HG02840 (cell line): ENCODE data around the gene MIOS.
"Not testable (repeated sequence)": the region's sequence is repeated elsewhere in the genome, so short reads cannot be mapped to it uniquely, and the experiment has no call there.

Experiments used
- ATAC-seq: cut with Tn5 transposase; IDR thresholded peaks from one replicate; pipeline ENCODE4 v1.9.1; 2021; ENCODE audit warnings: mild to moderate bottlenecking, moderate library complexity, moderate number of reproducible peaks; ENCODE audit not compliant: unreplicated experiment, low FRiP score

Gene MIOS

DNA sequence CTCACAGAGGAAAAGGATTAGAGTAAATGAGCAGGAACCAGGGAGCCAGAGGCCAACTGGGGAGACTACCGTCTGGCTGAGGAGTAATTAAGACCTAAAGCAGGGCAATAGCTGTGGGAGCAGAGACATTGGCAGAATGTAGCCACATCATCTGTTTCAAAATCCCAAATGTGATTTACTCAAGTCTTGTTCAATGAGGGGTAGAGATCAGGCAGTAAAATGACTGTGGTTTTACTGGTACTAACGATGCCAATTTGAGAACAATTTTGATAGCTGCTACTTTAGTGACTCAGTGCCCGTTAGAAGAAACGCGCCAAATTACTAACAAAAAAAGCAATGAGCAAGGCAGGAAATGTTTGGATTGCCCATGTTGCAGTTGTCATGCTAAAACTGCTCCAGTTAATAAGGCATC, 12.7 kb upstream of the MIOS start:
- ATAC-seq, result no peak

DNA sequence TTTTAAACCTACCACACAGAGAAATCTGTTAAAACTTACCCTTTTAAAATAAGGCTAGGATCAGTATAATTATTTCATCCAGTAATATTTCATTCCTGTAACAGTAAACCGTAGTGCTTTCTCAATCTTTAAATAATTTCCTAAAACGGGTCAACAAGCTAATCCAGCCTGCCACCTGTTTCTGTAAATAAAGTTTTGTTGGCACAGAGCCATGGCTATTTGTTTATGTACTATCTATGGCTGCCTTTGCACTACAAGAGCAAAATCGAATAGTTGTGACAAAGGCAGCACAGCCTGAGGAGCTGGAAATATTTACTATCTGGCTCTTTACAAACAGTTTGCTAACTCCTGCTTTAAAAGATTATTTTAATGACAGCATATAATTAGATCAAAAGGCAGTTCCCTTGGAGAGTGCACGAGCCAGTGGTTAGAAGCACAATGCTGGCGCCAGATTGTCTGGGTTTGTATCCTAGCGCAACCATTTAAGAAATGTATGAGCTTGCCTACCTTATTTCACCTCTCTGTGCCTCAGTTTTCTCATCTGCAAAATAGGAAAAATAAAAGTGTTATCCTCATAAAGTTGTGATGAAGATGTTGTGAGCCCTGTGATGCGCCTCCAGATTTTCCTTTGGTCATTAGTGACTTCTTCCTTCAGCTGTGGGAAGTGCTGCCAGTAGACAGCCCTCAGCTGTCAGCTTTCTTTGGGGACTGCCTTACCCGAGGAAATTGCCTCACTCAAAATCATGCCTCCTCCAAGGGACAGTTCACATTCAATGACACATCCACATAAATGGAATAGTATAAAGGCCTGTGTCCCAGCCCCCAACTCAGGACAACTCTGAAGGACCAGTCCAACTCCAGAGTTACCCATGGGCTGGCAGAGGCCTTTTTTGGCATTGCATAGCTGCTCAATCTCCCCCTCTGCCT, 11.8 kb upstream of the MIOS start:
- ATAC-seq, result no peak

DNA sequence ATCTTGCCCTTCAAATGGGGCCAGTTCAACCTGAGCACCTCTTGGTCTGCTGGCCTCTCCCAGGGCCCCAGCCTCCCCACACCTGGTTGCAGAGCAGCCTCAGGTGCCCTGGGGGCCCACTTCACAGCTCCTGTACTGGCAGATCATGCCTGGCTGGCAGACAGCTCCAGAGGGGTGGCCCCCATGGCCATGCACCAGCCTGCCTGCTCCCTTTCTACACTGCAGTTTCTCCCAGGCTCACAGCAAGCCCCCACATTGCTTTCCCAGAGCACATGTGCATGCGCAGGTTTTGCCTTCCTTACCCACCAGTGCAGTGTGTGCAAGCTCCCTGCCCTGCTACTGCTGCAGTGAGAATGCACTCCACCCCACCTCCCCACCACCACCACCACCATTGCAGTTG, 9.8 kb upstream of the MIOS start:
- no peak for ATAC-seq

DNA sequence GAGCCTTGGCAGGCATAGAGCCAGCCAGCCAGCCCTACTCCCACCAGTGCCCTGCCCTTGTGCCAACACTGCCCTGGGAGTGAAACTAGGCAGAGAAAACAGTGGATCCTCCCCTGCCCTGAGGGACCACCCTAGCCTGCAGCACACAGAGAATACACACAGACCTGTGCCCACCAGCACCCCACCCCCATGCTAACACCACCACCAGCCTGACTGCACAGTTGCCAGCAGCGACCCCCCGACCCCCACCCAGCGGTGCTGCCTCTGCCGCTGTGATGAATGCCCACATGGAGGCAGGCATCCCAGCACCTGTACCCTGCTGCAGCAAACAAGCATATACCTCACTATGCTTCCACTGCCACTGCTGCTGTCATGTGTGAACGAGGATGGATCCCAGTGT, 9.4 kb upstream of the MIOS start:
- no peak for ATAC-seq

DNA sequence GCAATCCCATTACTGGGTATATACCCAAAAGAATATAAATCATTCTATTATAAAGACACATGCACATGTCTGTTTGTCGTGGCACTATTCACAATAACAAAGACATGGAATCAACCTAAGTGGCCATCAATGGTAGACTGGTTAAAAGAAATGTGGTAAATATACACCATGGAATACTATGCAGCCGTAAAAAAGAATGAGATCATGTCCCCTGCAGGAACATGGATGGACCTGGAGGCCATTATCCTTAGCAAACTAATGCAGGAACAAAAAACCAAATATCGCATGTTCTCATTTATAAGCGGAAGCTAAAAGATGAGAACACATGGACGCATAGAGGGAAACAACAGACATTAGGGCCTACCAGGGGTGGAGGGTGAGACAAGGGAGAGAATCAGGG, 5.1 kb upstream of the MIOS start:
- ATAC-seq, result not testable (repeated sequence)

DNA sequence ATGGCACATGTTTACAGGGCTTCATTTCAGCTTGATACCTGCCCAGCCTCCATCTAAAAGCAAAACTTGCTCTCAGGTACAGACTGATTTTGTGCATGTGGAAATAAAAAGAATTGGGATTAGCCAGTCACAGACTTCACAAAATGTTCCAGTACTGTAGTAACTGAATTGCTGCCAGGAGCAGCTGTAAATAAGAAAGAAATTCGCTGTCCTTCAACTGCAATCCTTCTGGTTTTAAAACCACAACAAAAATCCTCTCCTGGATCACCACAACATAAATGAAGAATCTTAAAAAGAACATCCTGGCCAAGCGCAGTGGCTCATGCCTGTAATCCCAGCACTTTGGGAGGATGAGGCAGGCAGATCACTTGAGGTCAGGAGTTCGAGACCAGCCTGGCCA, 3.9 kb upstream of the MIOS start:
- ATAC-seq, result no peak

DNA sequence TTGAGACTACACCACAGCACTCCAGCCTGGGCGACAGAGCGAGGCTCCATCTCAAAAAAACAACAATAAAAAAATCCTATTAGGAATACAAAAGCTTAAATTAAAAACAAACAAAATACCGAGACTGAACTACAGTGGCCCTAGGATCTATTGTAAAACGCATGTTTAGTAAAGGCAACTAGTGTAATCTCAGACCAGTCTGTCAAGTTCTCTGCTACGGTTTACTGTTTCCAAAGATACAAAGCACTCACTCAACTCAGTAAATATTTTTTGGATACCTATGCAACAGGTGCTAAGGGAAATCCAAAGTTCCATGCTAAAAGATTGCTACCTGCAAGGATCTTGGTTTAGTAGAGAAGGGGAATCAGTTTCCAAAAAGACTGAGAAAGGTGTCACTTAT, 3.4 kb upstream of the MIOS start:
- ATAC-seq, result no peak

DNA sequence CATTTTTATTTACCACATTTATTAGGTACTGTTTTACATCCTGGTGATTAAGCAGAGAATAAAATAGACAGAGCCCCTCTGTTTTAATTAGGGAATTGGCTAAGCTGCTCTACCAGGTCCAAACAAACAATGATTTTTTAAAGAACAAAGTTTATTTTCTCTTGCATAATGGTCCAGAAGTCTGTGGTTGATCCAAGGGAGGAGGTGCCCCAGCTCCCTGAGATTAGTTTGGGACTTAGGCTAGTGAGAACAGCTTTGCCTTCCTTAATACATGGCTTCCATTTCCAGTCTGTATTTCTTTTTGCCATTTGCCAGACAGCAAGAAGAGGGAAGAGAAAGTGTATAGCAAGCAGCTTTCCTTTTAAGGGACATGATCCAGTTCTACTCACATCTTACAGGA, 2.9 kb upstream of the MIOS start:
- ATAC-seq, result no peak

DNA sequence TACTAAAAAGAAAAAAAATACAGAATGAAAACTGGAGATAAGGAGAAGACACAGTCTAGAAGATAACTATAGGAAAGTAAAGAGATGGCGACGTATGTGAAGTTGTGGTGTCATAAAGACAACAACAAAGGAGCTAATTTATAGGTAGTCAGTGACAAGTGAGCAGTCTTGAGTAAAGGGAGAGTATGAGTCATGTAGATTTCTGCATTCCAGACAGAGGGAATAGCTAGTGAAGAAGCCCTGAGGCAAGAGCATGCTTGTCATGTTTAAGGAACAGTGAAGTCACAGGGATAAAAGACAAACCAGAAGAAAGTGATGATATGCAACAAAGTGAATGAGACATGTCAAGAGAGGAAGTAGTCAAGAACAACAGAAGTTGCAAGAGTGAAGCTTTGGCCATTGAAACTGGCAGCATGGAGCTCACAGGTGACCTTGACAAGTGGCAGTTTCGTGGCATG, 2.3 kb upstream of the MIOS start:
- ATAC-seq, result no peak

DNA sequence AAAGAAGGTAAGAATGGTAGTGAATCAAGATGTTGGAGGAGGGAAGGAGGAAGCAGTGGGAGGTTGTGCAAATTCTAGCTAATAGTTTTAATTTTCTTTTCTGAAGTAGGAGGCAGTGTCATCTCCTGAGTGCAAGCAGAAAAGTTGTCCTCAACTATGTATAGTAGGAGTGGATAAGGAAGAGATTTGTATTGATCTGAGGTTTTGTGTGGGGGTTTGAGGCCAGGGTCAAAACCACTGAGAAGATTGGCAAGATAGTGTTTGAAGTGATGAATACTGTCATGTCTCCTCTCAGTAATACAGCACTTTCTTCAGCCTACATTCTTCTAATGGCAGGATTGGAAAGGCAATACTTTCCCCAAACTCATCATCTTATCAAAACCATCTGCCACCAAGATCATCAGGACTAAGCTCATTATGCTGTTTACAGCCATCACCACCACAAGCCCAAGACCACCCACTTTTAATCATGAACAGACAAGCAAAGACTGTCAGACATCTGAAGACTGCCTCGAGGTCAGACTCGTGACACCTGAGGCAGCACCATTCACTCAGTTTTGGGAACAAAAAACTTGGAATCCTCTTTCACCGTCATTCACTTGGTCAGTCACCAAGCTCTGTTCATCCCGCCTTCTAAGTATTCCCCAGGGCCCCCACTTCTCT, 1.5 kb upstream of the MIOS start:
- no peak for ATAC-seq

DNA sequence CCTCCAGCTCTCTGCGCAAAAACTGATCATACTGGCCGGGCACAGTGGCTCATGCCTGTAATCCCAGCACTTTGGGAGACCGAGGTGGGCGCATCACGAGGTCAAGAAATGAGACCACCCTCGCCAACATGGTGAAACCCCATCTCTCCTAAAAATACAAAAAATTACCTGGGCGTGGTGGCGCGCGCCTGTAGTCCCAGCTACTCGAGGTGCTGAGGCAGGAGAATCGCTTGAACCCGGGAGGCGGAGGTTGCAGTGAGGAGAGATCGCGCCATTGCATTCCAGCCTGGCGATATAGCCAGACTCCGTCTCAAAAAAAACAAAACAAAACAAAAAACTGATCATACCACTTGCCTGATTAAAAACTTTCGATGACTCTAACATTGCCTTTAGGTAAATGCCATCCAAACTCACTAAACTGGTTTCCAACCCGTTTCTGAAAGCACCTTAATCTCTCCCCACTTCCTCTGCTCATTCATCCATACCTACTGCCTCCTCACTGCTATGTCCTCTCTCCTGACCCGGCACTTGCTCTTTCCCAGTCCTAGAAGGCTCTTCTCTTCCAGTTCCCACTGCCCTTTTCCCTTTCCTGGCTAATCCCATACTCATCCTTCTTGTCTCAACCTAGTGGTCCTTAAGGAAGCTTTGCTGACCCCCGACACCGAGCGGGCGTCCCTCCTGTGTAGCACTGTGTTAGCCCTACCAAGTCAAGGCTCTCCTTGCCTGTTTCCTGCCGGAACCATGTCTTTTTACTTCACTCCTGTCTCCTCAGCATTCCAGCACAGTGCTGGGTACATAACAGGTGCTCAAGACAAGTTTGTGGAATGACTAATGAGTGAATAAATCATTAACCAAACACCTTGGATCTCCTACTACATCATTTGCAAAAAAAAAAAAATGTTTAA, 686 bp upstream of the MIOS start:
- peak; percentile 41 for ATAC-seq

DNA sequence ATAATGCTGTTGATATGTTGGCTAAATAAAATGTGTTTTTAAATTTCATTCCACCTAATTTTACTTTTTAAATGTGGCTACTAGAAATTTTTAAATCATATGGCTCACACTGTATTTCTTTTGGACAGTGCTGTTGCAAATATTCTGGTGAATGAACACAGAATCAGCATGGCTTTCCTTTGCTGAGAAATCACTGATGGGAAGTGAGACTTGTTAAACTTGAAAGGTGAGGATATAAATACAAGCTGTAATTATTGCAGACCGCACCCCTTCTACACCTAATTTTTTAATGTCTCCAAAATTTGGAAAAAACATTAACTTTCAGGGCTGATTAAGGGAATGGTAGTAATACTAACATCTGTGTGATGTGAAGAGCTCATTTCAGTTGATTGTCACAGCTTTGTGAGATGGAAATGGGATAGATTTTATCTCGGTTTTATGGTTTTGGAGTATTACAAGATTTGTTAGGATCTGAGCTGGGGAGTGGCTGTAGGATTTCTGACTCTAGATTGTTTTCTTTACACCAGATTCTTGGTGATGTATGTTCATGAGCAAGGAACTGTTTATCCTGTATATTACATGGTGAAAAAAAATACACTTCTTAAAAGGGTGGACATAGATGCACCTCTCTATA, 1.3 kb downstream of the MIOS start:
- no peak for ATAC-seq

DNA sequence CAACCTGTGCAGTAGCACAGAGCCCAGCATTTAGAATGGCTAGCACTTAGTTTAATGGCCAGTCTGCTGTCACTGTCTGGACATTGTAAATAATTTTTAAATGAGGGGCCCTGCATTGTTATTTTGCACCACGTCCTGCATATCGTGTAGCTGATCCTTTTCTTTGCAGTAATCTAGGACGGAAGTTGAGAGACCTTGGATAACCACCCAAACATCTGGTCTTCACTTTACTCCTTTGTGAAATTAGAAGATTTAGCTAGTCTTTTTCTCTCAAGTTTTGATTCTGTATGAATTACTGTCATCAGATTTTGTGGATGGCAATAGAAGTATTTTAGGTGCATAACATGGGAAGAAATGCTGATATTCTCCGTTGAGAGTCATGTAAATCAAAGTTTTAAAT, 1.9 kb downstream of the MIOS start:
- no peak for ATAC-seq

DNA sequence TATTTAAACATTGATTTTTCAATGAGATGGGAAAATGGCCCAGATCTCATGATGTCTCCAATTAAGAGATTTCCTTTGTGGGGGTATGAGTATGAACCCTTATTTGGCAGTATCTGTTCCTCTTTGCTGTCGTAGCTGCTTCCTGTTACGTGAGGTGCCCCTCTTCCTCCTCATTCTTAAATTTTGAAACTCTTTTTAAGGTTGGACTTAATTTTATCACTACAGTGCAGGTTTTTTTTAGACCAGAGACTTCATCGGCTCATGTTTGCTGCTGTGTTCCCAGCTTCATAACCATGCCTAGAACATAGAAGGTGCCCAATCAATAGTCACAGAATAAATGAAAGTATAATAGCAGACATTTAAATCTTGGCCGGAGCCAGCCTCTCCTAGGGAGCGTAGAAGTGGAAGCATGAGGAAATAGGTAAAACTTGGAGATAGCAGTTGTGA, 2.4 kb downstream of the MIOS start:
- ATAC-seq, result no peak

DNA sequence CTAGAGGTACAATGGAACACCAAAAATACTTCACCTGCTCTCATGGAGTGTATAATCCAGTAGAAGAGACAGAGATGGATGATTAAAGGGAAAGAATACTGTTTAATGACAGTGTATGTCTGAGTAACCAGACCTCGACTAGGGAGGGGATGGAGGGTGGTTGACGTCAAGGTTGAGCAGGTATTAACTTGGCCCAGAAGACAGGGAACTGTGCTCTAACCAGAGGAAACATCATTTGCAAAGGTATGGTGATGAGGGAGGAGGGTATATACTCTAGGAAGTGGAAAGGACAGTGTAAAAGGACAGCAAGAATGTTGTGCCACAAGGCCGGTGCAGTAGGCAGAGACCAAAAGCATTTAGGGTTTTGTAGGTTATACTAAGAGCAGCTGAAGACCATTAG, 2.9 kb downstream of the MIOS start:
- ATAC-seq, result no peak

DNA sequence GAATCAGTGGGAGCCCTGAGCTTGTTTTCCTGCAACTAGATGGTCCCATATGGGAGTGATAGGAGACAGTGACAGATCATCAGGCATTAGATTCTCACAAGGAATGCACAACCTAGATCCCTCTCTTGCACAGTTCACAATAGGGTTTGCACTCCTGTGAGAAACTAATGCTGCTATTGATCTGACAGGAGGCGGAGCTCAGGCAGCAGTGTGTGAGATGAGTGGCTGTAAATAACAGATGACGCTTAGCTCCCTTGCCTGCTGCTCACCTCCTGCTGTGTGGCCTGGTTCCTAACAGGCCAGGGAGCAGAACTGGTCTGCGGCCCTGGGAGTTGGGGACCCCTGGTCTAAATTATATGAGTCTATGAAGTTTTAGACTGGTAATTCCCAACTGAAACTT, 3.9 kb downstream of the MIOS start:
- no peak for ATAC-seq

DNA sequence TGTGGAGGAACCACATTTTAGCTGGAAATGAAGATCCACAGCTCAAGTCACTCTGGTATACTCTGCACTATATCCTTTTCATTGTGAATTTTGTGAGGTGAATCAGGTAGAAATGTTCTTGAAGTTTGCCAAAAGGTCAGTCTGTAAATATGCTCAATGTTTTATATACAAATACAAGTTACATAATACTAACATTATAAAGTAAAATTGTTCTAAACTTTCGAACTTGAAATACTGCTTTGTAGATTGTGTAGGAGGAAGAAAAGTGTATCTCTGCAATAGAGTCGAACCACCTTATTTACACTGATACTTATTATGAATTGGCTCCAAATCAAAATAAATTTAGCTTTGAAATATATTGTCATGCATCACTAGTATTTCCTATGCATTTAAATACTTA, 7.0 kb downstream of the MIOS start:
- no peak for ATAC-seq

DNA sequence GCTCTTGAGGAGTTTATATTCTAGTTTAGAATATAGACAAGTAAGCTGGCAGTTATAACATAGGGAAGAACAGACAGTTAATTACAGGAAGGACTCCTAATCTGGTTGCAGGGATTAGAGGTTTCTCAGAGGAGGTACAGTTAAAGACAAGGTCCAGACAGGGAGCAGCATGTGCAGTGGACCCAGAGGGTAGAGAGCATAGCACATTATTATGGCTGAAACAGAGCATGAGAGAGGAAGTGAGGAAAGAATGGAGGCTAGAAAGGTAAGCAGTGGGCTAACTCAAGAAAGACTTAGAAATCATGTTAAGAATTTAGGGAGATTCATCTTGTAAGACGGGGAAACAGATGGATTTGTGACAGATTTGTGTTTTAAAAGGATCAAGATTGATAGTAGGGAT, 9.7 kb downstream of the MIOS start:
- no peak for ATAC-seq

DNA sequence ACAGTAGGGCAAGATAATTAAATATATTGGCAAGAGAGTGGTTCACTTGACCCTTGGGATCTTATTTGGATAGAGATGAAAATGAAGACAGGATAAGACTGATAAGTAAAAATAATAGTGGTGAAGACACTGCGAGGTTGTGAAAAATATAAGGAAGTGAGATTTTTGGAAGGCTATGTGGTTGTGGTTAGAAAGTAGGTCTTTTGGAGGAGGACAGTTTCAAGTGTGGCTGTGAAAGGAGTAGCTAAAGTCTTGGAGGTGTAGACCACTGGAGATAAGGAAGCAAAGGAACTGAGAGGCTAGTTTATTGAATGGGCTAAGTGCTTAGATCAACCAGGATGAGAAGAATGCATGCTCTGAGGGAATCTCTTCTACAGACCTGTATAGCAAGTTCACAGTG, 11.2 kb downstream of the MIOS start:
- no peak for ATAC-seq

DNA sequence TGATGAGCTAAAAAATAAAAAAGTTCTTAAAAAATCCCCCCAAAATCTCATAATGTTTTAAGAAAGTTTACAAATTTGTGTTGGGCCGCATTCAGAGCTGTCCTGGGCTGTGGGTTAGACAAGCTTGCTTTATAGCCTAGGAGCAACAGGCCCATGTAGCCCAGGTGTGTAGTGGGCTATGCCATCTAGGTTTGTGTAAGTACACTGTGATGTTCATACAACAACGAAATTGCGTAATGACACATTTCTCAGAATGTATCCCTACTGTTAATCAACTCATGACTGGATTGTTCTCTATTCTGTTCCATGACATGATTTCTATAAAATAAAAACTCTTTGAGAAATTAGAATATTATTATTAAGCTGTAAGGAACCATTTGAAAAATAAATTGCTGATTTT, 13.0 kb downstream of the MIOS start:
- ATAC-seq, result no peak
